Effector CD4-positive, alpha-beta T cell (primary cell): ENCODE measurements around the gene RSAD2.
A peak's percentile ranks its signal among the peaks of the same experiment; 100 is the strongest.
"Not testable (repeated sequence)": the region's sequence is repeated elsewhere in the genome, so short reads cannot be mapped to it uniquely, and the experiment has no call there.

ENCODE experiments used
- DNase-seq: peaks from one replicate; pipeline ENCODE4 v3.0.0-alpha.2; 2020

RSAD2 gene

DNA sequence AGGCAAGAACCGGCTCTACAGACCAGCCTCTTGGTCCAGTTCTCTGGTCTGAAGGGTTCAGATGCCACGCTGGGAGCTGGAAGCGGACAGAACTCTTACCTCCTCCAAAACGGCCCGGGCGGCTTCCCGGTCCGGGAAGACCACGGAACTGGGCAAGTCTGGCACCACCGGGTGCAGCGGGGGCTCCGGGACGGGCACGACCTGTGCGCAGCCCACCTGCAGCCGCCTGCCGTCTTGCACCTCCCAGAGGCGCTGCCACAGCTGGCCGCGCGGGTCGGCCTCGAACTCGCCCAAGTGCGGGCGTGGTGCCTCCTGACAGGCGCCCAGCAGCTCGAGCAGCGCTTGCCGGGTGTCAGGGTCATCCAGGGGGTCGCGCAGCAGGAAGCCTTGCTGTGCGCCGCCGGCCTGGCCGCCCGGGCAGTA is 12.6 kb upstream of the RSAD2 start:
- DNase-seq = peak; percentile 8

DNA sequence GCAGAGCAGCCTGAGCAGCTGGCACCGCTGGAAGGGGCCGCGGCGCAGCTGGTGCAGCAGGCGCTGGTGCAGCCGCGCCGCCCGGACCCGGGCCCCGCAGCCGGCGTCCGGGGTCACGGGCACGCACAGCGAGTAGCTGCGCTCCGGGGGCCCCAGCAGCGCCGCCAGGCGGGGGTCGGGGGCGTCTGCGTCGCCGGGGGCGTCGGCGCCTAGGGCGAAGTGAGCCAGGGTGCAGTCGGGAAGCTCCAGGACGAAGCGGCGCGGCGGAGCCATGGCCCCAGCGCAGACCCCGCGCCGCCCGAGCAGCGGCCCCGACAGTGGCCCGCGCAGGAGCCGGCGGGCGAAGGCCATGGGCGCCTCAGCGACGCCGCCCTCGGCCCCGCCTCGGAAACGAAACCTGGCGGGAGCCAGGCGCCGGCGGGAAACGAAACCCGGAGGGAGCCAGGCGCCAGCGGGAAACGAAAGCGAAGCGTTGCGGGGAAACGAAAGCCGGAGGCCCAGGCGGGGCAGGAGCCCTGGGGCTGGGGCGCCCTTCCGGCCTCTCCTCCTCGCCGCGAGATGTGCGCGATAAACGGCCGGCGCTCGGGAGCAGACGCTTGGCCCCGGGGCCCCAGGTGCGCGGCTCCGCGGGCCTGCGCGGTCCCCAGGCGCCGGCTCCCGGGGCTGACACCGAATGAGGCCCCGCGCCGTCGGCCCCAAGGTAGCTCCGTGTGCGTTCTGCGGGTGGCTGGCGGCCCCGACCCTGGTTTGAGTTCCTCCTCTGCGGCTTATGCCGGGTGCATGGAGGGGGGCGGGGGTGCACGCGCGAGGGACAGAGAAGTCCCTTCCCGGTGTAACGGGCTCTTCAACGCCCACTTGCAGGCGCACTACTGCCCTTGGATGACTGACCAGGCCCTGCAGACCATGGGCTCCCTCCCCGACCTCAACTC is 12.0 kb upstream of the RSAD2 start, which contains the start of gene CMPK2:
Gene CMPK2, minus strand, starts transcription at position 562 of the 929 bp plus-strand sequence. Its CDS starts 211 bp downstream, at position 351.
- DNase-seq = peak; percentile 66

GRCh38 chr2:6866275-6866671 is 11.3 kb upstream of the RSAD2 start:
- peak; percentile 27 for DNase-seq

GRCh38 chr2:6866982-6867381 is 10.6 kb upstream of the RSAD2 start:
- DNase-seq = no peak

GRCh38 chr2:6872394-6872793 is 5.2 kb upstream of the RSAD2 start:
- DNase-seq = no peak

DNA sequence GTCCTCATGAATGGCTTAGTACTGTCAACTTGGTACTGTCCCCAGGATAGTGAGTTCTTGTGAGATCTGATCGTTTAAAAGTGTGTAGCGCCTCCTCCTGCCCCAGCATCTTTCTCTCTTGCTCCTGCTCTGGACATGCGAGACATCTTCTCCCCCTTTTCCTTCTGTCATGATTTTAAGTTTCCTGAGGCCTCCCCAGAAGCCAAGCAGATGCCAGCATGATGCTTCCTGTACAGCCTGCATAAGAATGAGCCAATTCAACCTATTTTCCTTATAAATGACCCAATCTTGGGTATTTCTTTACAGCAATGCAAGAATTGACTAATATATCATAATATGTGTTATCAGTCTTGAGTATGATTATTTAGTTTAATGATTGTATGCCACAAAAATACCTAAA is 3.5 kb upstream of the RSAD2 start:
- no peak for DNase-seq

DNA sequence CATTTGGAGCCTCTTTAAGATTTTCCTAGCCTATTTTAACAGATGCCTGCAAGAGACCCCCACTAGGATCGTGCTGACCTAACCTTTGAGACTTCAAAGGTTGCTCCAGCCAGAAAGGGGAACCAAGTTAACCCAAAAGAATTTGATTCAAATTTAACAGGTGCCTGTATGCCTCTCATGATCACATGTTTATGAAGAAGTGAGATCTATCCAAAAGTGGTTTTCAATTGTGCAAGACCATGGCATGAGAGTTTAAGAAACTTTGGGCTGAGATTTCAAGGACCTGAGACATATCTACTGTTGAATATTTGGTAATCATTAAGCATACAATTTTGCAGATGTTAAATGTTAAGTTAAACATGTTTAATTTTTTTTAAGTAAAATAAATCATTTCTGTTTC is 1.3 kb upstream of the RSAD2 start:
- DNase-seq = no peak

DNA sequence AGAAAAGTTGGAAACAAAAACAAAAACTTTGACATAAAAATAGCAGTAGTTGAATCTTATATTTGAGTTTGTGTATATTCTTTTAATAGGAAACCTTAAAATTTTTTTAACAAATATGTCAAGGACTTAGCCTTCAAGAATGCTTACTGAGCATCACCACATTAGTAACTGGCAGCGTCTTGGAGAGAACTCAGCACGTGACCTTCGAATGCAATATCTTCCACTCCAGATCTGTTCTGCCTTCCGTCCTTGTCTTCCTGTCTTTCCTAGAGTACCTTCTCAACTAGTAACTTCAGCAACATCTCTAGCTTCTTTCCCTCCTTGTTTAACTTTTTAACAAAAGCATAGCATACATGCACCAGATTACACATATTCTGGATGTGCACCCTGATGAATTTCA is 972 bp downstream of the RSAD2 start:
- no peak for DNase-seq

GRCh38 chr2:6879011-6879410 is 1.4 kb downstream of the RSAD2 start:
- DNase-seq = no peak

DNA sequence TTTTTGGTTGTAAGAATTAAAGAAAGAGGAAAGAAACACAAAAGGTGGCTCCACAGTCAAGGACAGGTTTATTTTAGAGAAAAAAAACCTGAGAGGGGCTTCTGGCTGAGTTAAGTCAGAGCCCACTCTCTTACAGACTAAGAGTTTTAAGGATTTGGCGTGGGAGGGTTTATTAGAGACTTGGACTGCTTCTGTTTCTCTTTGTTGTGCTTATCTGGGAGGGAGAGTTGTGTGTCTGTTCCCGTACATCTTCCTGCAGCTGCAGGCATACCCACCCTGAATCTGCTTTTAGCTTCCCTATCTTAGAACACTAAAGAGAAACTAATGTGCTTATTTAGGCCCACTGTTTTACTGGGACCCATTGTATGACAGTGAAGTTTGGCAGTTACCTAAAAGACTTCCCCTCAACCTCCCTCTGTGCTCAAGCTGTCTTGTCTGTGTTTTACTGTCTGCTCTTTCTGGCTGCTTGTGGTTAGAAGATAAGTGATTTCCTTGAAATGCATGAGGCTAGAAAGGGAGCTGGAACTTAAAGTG is 2.7 kb downstream of the RSAD2 start:
- DNase-seq = no peak

GRCh38 chr2:6881046-6881445 is 3.5 kb downstream of the RSAD2 start:
- DNase-seq = no peak

DNA sequence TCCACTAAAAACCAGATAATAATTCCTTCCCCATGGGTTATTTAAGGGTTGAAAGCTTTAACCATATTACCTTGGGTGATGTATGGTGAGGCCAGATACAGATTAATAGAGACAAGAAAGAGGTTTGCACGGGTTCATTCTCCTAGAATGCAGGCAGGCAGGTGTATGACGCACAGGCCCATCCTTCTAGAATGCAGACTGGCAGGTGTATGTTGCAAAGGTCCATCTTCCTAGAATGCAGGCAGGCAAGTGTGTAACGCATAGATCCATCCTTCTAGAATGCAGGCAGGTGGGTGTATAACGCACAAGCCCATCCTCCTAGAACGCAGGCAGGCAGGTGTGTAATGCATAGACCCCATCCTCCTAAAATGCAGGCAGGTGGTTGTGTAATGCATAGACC is 3.9 kb downstream of the RSAD2 start:
- no peak for DNase-seq

GRCh38 chr2:6883448-6884122 is 6.0 kb downstream of the RSAD2 start:
- no peak for DNase-seq

DNA sequence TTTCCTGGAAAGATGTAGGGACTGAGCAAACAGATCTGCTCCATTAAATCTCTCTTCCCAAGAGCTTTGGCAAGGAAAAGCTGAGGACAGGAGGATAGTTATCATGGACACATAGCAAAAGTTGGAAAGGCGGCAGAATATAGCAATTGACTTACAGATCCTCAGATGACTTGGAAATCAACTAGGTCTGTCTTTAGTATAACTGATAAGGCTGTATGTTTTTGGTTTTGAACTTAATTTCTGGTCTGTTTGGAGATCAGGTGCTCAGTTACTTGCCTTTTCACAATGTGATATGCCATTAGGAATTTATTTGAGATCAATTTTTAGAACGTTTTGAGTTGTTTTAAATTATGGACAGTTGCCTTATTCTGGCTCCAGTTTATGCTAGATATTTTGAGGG is 8.0 kb downstream of the RSAD2 start:
- DNase-seq = no peak

DNA sequence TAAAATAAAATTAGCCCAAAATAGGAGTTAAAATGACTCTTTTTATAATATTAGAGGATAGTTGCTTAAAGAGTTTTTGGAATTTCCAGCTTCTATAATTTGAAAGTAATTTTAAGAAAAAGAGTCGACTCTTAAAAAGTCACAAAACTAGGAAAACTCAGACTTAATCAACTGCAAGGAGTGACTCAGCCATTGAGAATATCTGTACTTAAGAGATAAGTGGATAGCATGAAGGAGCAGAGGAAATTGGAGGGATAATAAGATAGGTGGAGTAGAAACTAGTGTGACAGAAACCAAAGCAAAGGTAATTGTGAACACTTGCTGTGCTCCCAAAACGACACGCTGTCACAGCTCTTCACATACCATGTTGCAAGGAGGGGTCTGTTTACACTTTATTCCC is 8.4 kb downstream of the RSAD2 start:
- no peak for DNase-seq

- no peak for DNase-seq
Measured at GRCh38 chr2:6887751-6888192, 10.2 kb downstream of the RSAD2 start.

GRCh38 chr2:6888724-6889123 is 11.1 kb downstream of the RSAD2 start:
- DNase-seq = no peak

- no peak for DNase-seq
Measured at GRCh38 chr2:6893876-6894482, 16.4 kb downstream of the RSAD2 start.

DNA sequence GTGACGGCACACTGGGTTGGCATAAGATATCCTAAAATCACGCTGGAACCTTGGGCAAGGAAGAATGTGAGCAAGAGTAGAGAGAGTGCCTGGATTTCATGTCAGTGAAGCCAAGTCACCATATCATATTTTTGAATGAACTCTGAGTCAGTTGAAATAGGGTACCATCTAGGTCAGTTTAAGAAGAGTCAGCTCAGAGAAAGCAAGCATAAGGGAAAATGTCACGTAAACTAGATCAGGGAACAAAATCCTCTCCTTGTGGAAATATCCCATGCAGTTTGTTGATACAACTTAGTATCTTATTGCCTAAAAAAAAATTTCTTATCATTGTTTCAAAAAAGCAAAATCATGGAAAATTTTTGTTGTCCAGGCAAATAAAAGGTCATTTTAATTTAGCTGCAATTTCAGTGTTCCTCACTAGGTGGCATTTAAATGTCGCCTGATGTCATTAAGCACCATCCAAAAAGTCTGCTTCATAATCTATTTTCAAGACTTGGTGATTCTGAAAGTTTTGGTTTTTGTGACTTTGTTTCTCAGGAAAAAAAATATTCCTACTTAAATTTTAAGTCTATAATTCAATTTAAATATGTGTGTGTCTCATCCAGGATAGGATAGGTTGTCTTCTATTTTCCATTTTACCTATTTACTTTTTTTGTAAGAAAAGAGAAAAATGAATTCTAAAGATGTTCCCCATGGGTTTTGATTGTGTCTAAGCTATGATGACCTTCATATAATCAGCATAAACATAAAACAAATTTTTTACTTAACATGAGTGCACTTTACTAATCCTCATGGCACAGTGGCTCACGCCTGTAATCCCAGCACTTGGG is 19.6 kb downstream of the RSAD2 start:
- DNase-seq = no peak

- not testable (repeated sequence) for DNase-seq
Measured at GRCh38 chr2:6902581-6902980, 25.0 kb downstream of the RSAD2 start.

- DNase-seq = no peak
Measured at GRCh38 chr2:6905668-6906067, 28.1 kb downstream of the RSAD2 start.

DNA sequence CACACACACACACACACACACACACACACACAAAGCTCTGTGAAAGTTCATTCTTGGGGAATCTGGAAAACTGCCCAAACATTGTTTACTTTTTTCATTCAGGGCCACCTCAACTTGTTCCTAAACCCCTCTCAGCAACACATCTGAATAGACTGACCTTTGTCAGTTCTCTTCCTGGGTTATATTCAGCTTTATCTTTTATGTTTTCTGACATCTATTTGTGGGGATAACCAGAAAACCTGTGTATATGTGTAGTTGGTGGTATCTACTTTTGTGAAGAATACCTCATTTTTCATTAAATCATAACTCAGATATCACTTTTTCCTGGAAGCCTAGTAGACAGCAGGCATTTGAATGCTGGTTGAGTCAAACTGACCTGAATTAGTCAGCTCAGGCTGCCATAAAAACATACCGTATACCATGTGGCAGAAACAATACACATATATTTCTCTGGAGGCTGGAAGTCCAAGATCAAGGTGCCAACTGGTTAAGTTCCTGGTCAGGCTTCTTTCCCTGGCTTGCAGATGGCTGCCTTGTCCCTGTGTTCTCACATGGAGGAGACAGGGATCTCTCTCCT is 28.7 kb downstream of the RSAD2 start:
- DNase-seq = no peak
